Peyer's patch (tissue), 4 donors: ENCODE data around the gene ABCC4. TPM values are rescaled to one million over a fixed set of nuclear protein-coding genes. Genes with fewer than 3 reads are reported as not detected.

Source experiments
- DNase-seq, 3 donors: peaks; one replicate each; pipeline ENCODE4 v3.0.0-alpha.2; 2017 to 2019
- H3K27ac ChIP-seq, 4 donors: fragments of 200-600 bp; sonication (generic); one replicate each; pipeline ENCODE4 v1.5.1; 2016 to 2019
- H3K27me3 ChIP-seq, 2 donors: fragments of 200-600 bp; sonication (generic); one replicate each; pipeline ENCODE4 v1.5.1; 2019
- H3K36me3 ChIP-seq, 3 donors: fragments of 200-600 bp; sonication (generic); one replicate each; pipeline ENCODE4 v1.5.1; 2016 to 2019
- H3K4me1 ChIP-seq, 4 donors: fragments of 200-600 bp; sonication (generic); one replicate each; pipeline ENCODE4 v1.5.1; 2016 to 2019
- H3K4me3 ChIP-seq, 4 donors: fragments of 200-600 bp; sonication (generic); 1 replicate in 3 of 4; 2 replicates in 1 of 4; pipeline ENCODE4 v1.5.1; 2016 to 2019; ENCODE audit warnings: mild to moderate bottlenecking in 1 of 4
- H3K9me3 ChIP-seq, 4 donors: fragments of 200-600 bp; sonication (generic); one replicate each; pipeline ENCODE4 v1.5.1; 2016 to 2019; ENCODE audit warnings: mild to moderate bottlenecking in 1 of 4
- POLR2A ChIP-seq, 2 donors: fragments of 450-650 bp; IDR thresholded peaks; one replicate each; pipeline ENCODE4 v1.5.1; 2017; ENCODE audit warnings: antibody characterized with exemption in 2 of 2, mild to moderate bottlenecking in 2 of 2, moderate library complexity in 2 of 2
- total RNA-seq, 4 donors: library from RNA; depleted of rRNA; stranded (reverse); fragments of >200 nt; gene quantifications; one replicate each; pipeline ENCODE4 v1.1.0, GENCODE V29; 2016
- TF ChIP-seq, protein P1 (sequence below), 6 experiments: fragments of 450-650 bp in 4 of 6; fragments of 200-600 bp in 2 of 6; sonication (generic) in 1 of 6; IDR thresholded peaks; one replicate each; pipeline ENCODE4 v1.5.1; 2017 to 2019; ENCODE audit warnings: antibody characterized with exemption in 6 of 6, mild to moderate bottlenecking in 3 of 6, moderate library complexity in 1 of 6

ABCC4 gene
- total RNA-seq, 4 donors from 2014 or later, result 7.2 to 81.7 (median 13.7) TPM

GRCh38 chr13:95086761-95087160 lies 214.5 kb downstream of the ABCC4 start:
- TF ChIP-seq, protein P1, sequence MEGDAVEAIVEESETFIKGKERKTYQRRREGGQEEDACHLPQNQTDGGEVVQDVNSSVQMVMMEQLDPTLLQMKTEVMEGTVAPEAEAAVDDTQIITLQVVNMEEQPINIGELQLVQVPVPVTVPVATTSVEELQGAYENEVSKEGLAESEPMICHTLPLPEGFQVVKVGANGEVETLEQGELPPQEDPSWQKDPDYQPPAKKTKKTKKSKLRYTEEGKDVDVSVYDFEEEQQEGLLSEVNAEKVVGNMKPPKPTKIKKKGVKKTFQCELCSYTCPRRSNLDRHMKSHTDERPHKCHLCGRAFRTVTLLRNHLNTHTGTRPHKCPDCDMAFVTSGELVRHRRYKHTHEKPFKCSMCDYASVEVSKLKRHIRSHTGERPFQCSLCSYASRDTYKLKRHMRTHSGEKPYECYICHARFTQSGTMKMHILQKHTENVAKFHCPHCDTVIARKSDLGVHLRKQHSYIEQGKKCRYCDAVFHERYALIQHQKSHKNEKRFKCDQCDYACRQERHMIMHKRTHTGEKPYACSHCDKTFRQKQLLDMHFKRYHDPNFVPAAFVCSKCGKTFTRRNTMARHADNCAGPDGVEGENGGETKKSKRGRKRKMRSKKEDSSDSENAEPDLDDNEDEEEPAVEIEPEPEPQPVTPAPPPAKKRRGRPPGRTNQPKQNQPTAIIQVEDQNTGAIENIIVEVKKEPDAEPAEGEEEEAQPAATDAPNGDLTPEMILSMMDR (IDR thresholded peaks at IDR 0.05), result no peak
- TF ChIP-seq POLR2A (IDR thresholded peaks at IDR 0.05), result no peak
- DNase-seq, result no peak
- no peak overlapping the region for H3K27ac ChIP-seq

GRCh38 chr13:95083758-95084157 lies 217.5 kb downstream of the ABCC4 start:
- Histone ChIP-seq H3K4me1 (no peaks in the 10 kb centered on the region), H3K36me3 (no peaks in the 10 kb centered on the region), H3K9me3 (no peaks in the 10 kb centered on the region), H3K27ac (no peak overlapping the region), H3K4me3 (no peak overlapping the region), H3K27me3 (no peaks in the 10 kb centered on the region)
- TF ChIP-seq, protein P1 (IDR thresholded peaks at IDR 0.05), result no peak
- no peak for TF ChIP-seq POLR2A (IDR thresholded peaks at IDR 0.05)
- DNase-seq, result no peak

More at GRCh38 chr13:95086761-95087160, 214.5 kb downstream of the ABCC4 start:
- H3K4me1 ChIP-seq, result no peaks in the 10 kb centered on the region
- no peak overlapping the region for H3K4me3 ChIP-seq
- no peaks in the 10 kb centered on the region for H3K9me3 ChIP-seq
- H3K27me3 ChIP-seq, result no peaks in the 10 kb centered on the region
- H3K36me3 ChIP-seq, result no peaks in the 10 kb centered on the region

DNA sequence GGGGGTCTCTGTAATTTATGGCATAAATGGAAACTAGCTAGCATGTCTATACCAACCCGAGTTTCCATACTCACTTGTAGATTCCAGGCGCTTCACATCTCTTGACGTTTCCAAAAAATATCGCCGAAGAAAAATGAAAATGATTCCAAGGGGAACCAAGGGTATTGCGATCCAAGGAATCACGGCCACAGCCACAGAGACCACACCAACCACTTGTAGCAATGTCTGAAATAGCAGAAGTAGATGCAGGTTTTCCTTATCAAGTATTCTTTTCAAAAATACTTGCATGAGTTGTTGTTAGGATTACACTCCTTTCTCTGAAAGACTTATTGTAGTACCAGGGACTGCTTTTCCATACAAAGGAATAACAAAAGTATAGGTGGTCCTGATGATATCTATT lies 218.2 kb downstream of the ABCC4 start:
- H3K27me3 ChIP-seq, result no peaks in the 10 kb centered on the region
- no peak overlapping the region for H3K27ac ChIP-seq
- no peaks in the 10 kb centered on the region for H3K36me3 ChIP-seq
- H3K4me1 ChIP-seq, result no peaks in the 10 kb centered on the region
- no peak overlapping the region for H3K4me3 ChIP-seq
- DNase-seq, result no peak
- no peaks in the 10 kb centered on the region for H3K9me3 ChIP-seq
- no peak for TF ChIP-seq POLR2A (IDR thresholded peaks at IDR 0.05)
- TF ChIP-seq, protein P1 (IDR thresholded peaks at IDR 0.05), result no peak

DNA sequence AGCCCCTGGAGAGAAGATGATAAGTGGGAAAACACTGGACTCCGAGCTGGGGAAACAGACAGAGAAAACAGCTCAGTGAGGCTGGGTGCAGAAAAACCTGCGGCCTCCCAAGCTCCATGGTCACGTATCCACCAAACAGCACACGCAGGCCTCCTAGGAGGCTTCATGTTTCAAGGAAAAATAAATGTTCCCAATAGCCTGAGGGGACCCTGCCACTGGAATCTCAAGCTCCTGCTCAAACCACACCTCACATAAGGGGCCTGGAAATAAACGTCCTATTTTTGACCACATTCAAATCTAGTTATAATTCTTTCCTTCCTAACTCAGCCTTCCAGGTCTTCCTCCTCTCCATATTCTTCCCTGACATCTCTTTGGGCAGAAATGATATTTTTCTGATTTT lies 225.7 kb downstream of the ABCC4 start:
- H3K9me3 ChIP-seq, result no peaks in the 10 kb centered on the region
- H3K4me1 ChIP-seq, result no peaks in the 10 kb centered on the region
- DNase-seq, result no peak
- H3K27me3 ChIP-seq, result no peaks in the 10 kb centered on the region
- H3K4me3 ChIP-seq, result no peak overlapping the region
- TF ChIP-seq, protein P1 (IDR thresholded peaks at IDR 0.05), result no peak
- TF ChIP-seq POLR2A (IDR thresholded peaks at IDR 0.05), result no peak
- H3K27ac ChIP-seq, result no peak overlapping the region
- H3K36me3 ChIP-seq, result peaks cover 0 to 5% (median 0%) of the 10 kb centered on the region in 3 donors

GRCh38 chr13:95074820-95075219 lies 226.4 kb downstream of the ABCC4 start:
- peaks cover 0 to 12% (median 0%) of the 10 kb centered on the region in 3 donors for H3K36me3 ChIP-seq
- no peak overlapping the region for H3K27ac ChIP-seq
- TF ChIP-seq POLR2A (IDR thresholded peaks at IDR 0.05), result no peak
- TF ChIP-seq, protein P1 (IDR thresholded peaks at IDR 0.05), result no peak
- no peaks in the 10 kb centered on the region for H3K9me3 ChIP-seq
- H3K27me3 ChIP-seq, result no peaks in the 10 kb centered on the region
- H3K4me3 ChIP-seq, result no peak overlapping the region
- no peak for DNase-seq
- H3K4me1 ChIP-seq, result no peaks in the 10 kb centered on the region

DNA sequence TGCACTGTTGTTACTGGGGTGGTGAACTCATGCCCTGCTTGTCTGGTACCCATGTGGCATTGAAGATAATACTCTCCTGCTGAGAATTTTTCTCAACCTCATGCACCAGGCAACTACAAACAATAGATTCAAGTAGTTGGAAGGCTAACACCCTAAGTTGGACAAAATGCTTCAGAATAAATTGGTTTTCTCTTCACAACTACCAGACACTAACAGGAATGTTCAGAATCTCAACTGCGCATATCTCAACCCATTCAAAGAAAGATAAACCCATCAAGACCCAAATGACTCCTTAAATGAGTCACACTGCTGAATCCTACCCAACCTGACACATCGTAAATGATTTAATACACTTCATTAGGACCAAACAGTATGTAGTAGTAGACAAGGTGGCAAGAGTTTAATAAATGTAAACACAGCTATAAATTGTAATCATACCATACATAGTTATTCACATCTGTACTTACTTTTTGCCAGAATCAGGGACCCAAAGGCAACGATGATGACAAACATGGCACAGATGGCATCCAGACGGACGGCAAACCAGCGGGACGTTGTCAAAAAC lies 227.4 kb downstream of the ABCC4 start:
- H3K27ac ChIP-seq, result no peak overlapping the region
- H3K4me1 ChIP-seq, result no peaks in the 10 kb centered on the region
- no peak overlapping the region for H3K4me3 ChIP-seq
- peaks cover 0 to 16% (median 0%) of the 10 kb centered on the region in 3 donors for H3K36me3 ChIP-seq
- DNase-seq, result no peak
- H3K9me3 ChIP-seq, result no peaks in the 10 kb centered on the region
- TF ChIP-seq POLR2A (IDR thresholded peaks at IDR 0.05), result no peak
- TF ChIP-seq, protein P1 (IDR thresholded peaks at IDR 0.05), result no peak
- no peaks in the 10 kb centered on the region for H3K27me3 ChIP-seq
